Measurements from ENCODE around the gene EIF2D.

DNA sequence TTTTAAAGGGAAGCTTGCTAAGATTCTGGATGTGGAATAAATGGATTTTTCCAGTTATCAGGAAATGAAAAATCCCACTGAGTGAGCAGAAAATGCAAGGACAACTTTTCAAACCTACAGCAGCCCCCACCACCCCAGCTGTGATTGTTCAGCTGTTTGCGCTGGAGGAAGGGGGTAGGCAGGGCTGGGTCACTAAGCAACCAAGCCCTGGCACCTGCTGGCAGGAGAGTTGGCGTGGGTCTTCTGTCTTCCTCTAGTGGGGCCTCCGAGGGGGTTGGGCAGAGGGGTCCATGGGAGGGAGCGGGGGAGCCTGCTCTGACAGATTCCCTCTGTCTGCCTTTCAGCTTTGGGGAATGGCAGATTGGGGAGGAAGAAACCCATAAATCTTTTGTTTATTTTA lies 45.3 kb downstream of the EIF2D start:
- TF ChIP-seq CTCF (conservative IDR thresholded peaks at IDR 0.05; ENCODE audit: low read depth, low read length) (no peak), EZH2 (IDR thresholded peaks at IDR 0.05; ENCODE audit: low read length, unreplicated experiment) (no peak), EZH2phosphoT487 (IDR thresholded peaks at IDR 0.05; ENCODE audit: borderline replicate concordance, low read length) (no peak)

All from PC-3 (cell line).